Measurements from ENCODE around the gene MEGF11. TPM values are rescaled to one million over a fixed set of nuclear protein-coding genes. Genes with fewer than 3 reads are reported as not detected.

Gene MEGF11
- total RNA-seq, 6 experiments from 2014 or later: not detected

GRCh38 chr15:66084704-66085103 is 168.8 kb downstream of the MEGF11 start:
- TF ChIP-seq CTCF (IDR thresholded peaks at IDR 0.05) (no peak), POLR2A (IDR thresholded peaks at IDR 0.05) (no peak)
- Histone ChIP-seq H3K27me3 (no peaks in the 10 kb centered on the region), H3K4me1 (no peaks in the 10 kb centered on the region), H3K36me3 (no peaks in the 10 kb centered on the region), H3K9me3 (no peaks in the 10 kb centered on the region), H3K27ac (no peak overlapping the region), H3K4me3 (no peak overlapping the region)
- 80% methylated on average over 6 of the region's 10 CpGs for WGBS (ENCODE audit: insufficient coverage, low coverage, low lambda C conversion rate, missing lambda C conversion rate)
- intact Hi-C loops (cut with DNase I): no loop called here
- ATAC-seq: no peak
- DNase-seq: no peak

- intact Hi-C loops (cut with DNase I): no loop called here
- H3K4me1 ChIP-seq: no peaks in the 10 kb centered on the region
- no peak overlapping the region for H3K27ac ChIP-seq
- no peaks in the 10 kb centered on the region for H3K9me3 ChIP-seq
- no peak overlapping the region for H3K4me3 ChIP-seq
- no peak for DNase-seq
- H3K36me3 ChIP-seq: no peaks in the 10 kb centered on the region
- H3K27me3 ChIP-seq: no peaks in the 10 kb centered on the region
- 61% methylated on average over 15 of the region's 23 CpGs for WGBS (ENCODE audit: insufficient coverage, low coverage, low lambda C conversion rate, missing lambda C conversion rate)
- peak in 1 of 4 donors; percentile 17 for ATAC-seq
- TF ChIP-seq POLR2A (IDR thresholded peaks at IDR 0.05) (no peak), CTCF (IDR thresholded peaks at IDR 0.05) (no peak)
These were observed 172.7 kb downstream of the MEGF11 start for GRCh38 chr15:66080717-66081398.

- Histone ChIP-seq H3K4me1 (no peaks in the 10 kb centered on the region), H3K36me3 (no peaks in the 10 kb centered on the region), H3K4me3 (no peak overlapping the region), H3K9me3 (no peaks in the 10 kb centered on the region), H3K27me3 (no peaks in the 10 kb centered on the region), H3K27ac (no peak overlapping the region)
- ATAC-seq: no peak
- TF ChIP-seq POLR2A (IDR thresholded peaks at IDR 0.05): no peak
- no peak for TF ChIP-seq CTCF (IDR thresholded peaks at IDR 0.05)
- intact Hi-C loops (cut with DNase I): loop anchor here in 1 of 2 donors (10.0 kb wide), 1 partner anchor 64 kb away; no protein-coding TSS in a partner anchor
- peak in 1 of 3 donors; percentile 27 for DNase-seq
- 48% methylated on average over 2 of the region's 5 CpGs for WGBS (ENCODE audit: insufficient coverage, low coverage, low lambda C conversion rate, missing lambda C conversion rate)
These were observed 174.6 kb downstream of the MEGF11 start for GRCh38 chr15:66078929-66079275.

DNA sequence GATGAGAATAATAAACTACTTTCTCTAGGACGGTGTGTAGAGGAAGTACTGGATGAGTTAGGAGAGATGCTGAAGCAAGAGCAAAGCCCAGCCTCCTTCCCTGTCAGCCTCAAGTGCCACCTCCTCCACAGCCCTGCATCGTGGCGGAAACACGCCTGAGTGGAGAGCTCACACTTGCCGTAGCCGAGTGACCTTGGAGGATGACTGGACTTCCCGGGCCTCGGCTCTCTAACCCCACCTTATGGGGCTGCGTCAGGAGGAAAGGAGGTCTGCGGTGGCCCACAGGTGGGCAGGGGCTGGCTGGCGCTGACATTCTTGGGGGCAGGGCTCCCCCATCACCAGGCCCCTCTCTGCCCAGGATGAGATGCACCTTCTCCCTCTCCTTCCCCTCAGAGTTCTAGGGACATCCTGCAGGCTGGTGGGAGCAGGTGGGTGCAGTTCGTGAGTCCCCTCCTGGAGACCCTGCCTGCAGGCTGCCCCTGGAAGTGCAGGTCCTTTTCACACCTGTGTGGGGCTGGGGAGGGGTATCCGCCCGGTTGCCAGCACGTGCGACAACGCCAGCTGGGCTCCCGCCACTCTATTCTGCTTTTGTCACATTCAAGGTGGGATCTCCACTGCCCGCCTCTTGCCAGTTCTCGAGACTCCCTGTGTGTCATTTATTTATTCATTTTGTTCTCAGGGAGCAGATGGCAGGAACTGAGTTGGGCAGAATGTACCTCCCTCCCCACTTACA is 175.2 kb downstream of the MEGF11 start:
- Histone ChIP-seq H3K4me3 (no peak overlapping the region), H3K9me3 (no peaks in the 10 kb centered on the region), H3K4me1 (no peaks in the 10 kb centered on the region), H3K36me3 (no peaks in the 10 kb centered on the region), H3K27me3 (no peaks in the 10 kb centered on the region), H3K27ac (no peak overlapping the region)
- intact Hi-C loops (cut with DNase I): loop anchor here in 1 of 2 donors (10.0 kb wide), 1 partner anchor 64 kb away; no protein-coding TSS in a partner anchor
- no peak for TF ChIP-seq POLR2A (IDR thresholded peaks at IDR 0.05)
- no peak for TF ChIP-seq CTCF (IDR thresholded peaks at IDR 0.05)
- WGBS (ENCODE audit: insufficient coverage, low coverage, low lambda C conversion rate, missing lambda C conversion rate): 20% methylated on average over 4 of the region's 20 CpGs
- DNase-seq (peak in 1 of 3 donors; percentile 17), ATAC-seq (no peak)

Data from right lobe of liver (tissue), 6 donors.